OCI-M2 (cell line): ENCODE measurements around the gene NEK4.
"Not testable (repeated sequence)": the region's sequence is repeated elsewhere in the genome, so short reads cannot be mapped to it uniquely, and the experiment has no call there.

Experiments used
- DNase-seq: peaks from one replicate; lab custom pipeline; 2025; ENCODE audit not compliant: unreplicated experiment; lab: John Stamatoyannopoulos, UW

Gene NEK4

DNA sequence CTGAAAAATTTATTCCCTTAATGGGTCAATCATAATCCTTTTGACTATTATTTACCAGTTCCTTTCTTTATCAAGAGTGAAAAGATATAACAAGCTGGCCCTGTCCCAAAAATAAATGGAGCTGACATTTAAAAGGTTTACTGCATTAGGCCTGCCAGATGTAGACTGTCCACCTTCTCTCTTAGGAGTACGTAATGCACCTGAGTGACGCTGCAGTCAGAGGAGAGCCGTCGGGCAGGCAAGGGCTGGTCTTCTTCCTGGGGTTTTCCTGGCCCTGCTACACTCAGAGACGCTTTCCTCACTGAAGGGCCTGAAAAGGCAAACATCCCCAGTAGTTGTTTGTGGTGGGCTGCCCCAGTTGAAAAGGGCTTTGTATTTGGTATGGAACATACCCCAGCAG is 27.6 kb downstream of the NEK4 start:
- no peak for DNase-seq

- DNase-seq: no peak
Observed at GRCh38 chr3:52742418-52743041, 28.2 kb downstream of the NEK4 start.

DNA sequence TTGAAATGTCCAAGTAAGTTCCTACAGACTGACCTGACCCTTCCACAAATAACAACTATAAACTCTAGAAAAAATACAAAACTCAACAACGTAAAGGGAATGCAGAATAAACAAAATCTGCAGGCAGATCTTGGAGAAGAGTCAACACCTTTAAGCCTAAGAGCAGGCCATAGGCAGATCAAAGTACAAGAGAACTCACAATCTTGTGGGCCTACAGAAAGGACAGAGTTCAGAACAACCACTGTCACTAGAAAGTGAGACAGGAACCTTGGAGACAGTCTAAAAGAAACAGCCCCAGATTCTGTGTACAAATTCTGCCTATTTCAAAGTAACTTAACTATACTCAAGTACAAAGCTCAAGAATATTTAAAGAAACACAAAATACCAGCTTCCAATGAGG is 31.0 kb downstream of the NEK4 start:
- DNase-seq: no peak

- no peak for DNase-seq
Observed at GRCh38 chr3:52733256-52733891, 37.4 kb downstream of the NEK4 start.

GRCh38 chr3:52731590-52731989 is 39.1 kb downstream of the NEK4 start:
- no peak for DNase-seq

GRCh38 chr3:52730681-52731080 is 40.1 kb downstream of the NEK4 start:
- no peak for DNase-seq

- not testable (repeated sequence) for DNase-seq
Observed at GRCh38 chr3:52728753-52729152, 42.0 kb downstream of the NEK4 start.

GRCh38 chr3:52724511-52724910 is 46.2 kb downstream of the NEK4 start:
- DNase-seq: no peak

- DNase-seq: no peak
Observed at GRCh38 chr3:52723935-52724334, 46.8 kb downstream of the NEK4 start.

- DNase-seq: no peak
Observed at GRCh38 chr3:52722491-52722890, 48.2 kb downstream of the NEK4 start.

- DNase-seq: no peak
Observed at GRCh38 chr3:52721730-52722008, 49.1 kb downstream of the NEK4 start.

- no peak for DNase-seq
Observed at GRCh38 chr3:52721002-52721729, 49.6 kb downstream of the NEK4 start.

GRCh38 chr3:52719618-52720017 is 51.1 kb downstream of the NEK4 start:
- no peak for DNase-seq

- DNase-seq: no peak
Observed at GRCh38 chr3:52715714-52716305, 54.9 kb downstream of the NEK4 start.

DNA sequence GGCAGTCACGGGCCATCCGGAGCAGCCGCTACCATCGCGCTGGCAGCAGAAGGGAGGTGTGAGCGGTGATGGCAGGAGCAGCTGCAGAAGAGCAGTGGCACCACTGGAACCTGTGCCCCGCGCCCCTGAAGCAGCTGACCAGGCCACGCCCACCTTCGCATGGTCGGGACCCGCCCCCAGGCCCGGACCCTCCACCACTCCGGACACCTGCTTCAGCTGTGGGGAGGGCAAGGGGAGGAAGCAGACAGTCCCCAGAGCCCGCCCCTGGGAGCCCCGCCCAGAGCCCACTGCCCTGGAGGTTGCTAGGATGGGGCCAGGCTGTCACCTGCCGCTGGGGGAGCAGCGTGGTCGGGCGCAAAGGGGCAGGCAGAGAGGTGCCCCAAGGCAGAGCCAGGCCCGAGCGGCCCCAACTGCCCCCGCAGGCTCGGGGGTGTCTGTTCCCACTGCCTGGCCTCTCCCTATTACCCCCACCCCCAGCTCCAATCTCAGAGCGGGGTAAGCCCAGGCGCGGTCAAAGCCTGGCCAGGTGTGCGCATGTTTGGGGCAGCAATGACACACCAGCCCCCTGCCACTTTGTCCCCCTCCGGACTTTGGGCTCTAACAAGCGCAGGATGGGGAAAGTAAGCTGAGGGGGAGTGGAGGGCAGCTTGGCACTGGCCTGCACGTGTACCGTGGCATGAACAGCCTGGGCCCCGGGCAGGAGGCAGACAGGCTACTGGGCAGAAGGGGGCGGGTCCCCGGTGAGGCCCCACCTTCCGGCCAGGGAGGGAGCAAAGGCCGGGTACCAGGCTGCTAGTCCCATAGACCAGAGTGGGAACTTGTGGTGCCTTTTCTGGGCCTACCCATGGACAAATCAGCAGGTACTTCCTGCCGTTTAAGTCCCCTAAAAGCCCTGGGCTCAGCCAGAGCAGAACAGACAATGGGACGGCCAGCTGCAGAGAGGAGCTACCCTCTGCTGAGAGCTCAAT is 56.1 kb downstream of the NEK4 start:
- no peak for DNase-seq

DNA sequence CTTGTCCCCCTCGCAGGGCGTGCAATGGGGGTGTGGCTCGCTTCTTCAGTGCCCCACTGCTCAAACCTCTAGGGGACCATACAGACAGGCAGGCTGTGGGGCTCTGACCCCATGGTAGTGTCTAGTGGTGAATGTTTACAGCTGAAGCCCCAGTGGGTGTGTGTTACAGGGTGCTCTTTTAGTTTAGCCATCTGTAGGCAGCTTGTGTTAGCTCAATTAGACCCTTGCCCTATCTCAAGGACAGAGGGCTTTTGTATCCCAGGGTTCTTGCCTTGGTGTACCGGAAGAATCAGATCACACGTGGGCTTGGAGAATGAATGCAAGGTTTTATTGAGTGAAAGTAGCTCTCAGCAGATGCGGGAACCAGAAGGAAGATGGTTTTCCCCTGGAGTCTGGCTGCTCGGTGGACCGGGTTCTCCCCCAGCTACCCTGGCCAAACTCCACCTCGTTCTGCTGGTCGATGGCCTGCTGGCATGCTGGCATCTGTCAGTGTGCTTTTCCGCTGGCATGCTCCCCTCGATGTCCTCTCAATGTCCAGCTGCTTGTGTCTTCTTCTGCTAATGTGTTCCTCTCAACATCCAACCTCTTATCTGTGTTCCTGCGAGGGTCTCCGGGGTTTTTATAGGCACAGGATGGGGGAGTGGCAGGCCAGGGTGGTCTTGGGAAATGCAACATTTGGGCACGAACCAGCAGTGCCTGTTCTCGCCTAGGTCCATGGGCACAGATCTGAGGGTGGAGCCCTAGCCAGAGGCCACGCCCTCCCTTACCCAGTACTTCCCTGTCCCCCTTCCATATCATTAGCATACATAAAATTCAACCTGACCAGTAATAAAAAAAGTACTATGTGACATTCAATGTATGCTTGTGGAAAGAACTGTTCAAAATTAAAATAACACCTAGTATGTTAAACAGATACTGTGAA is 58.2 kb downstream of the NEK4 start:
- no peak for DNase-seq

DNA sequence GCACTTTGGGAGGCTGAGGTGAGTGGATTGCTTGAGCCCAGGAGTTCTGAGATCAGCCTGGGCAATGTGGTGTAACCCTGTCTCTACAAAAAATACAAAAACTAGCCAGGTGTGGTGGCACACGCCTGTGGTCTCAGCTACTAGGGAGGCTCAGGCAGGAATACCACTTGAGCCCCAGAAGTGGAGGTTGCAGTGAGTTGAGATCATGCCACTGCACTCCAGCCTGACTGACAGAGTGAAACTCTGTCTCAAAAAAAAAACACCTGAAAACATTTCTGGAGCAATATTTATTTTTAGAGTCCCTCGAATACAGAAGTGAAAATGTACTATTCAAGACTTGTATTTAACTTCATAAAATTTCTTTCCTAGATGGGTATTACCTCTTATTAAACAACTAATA is 60.2 kb downstream of the NEK4 start:
- no peak for DNase-seq

- no peak for DNase-seq
Observed at GRCh38 chr3:52707585-52707984, 63.2 kb downstream of the NEK4 start.

- DNase-seq: no peak
Observed at GRCh38 chr3:52705688-52706686, 64.8 kb downstream of the NEK4 start, which contains the start of the genes GLT8D1 and SPCS1. Gene GLT8D1 (minus strand): TSS chr3:52705791. CDS start chr3:52700460, 5,331 bp downstream. Gene SPCS1 (plus strand): TSS chr3:52706106. CDS start chr3:52706247, 141 bp downstream.
